Renal cortex interstitium (tissue), 15 donors: Measurements from ENCODE around the gene IL15RA. TPM values are rescaled to one million over a fixed set of nuclear protein-coding genes. Genes with fewer than 3 reads are reported as not detected.

Source experiments
- DNase-seq, 11 donors: peaks; one replicate each; pipeline ENCODE4 v3.0.0-alpha.2; 2013; ENCODE audit warnings: low read depth in 9 of 11, low spot score in 4 of 11; ENCODE audit errors: extremely low read depth in 1 of 11
- long read RNA-seq, 16 experiments: transcript quantifications; one replicate each; lab custom pipeline, GENCODE V29; 2026
- polyA plus RNA-seq, 3 donors: library from polyadenylated mRNA; unstranded; fragments of 120-200 nt; gene quantifications; one replicate each; pipeline ENCODE4 v1.2.1, GENCODE V29; 2013; ENCODE audit not compliant: insufficient read length in 3 of 3

IL15RA gene, protein sequence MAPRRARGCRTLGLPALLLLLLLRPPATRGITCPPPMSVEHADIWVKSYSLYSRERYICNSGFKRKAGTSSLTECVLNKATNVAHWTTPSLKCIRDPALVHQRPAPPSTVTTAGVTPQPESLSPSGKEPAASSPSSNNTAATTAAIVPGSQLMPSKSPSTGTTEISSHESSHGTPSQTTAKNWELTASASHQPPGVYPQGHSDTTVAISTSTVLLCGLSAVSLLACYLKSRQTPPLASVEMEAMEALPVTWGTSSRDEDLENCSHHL
- 1 to 10 TPM; 1.6 to 2.4 (median 1.7) TPM for polyA plus RNA-seq
- long read RNA-seq, donor 1: 0 reads
- long read RNA-seq, donor 2: 0 reads
- long read RNA-seq, donor 3: 0 reads
- long read RNA-seq, donor 4: 0 reads
- long read RNA-seq, donor 5: 0 reads
- long read RNA-seq, donor 6, partial matches to known transcripts: 0 of 1 reads
- long read RNA-seq, donor 6, other reads (novel, unspliced or antisense): 0 of 1 reads
- long read RNA-seq, donor 7: 0 reads
- long read RNA-seq, donor 8: 0 reads
- long read RNA-seq, donor 9: 0 reads
- long read RNA-seq, donor 10: 0 reads
- long read RNA-seq, donor 11: 0 reads
- long read RNA-seq, donor 12: 0 reads
- long read RNA-seq, donor 13: 0 reads
- long read RNA-seq, donor 14: 0 reads
- long read RNA-seq, donor 15: 0 reads
- long read RNA-seq, donor 16, partial matches to known transcripts: 0 of 1 reads
- long read RNA-seq, donor 16, other reads (novel, unspliced or antisense): 0 of 1 reads

DNA sequence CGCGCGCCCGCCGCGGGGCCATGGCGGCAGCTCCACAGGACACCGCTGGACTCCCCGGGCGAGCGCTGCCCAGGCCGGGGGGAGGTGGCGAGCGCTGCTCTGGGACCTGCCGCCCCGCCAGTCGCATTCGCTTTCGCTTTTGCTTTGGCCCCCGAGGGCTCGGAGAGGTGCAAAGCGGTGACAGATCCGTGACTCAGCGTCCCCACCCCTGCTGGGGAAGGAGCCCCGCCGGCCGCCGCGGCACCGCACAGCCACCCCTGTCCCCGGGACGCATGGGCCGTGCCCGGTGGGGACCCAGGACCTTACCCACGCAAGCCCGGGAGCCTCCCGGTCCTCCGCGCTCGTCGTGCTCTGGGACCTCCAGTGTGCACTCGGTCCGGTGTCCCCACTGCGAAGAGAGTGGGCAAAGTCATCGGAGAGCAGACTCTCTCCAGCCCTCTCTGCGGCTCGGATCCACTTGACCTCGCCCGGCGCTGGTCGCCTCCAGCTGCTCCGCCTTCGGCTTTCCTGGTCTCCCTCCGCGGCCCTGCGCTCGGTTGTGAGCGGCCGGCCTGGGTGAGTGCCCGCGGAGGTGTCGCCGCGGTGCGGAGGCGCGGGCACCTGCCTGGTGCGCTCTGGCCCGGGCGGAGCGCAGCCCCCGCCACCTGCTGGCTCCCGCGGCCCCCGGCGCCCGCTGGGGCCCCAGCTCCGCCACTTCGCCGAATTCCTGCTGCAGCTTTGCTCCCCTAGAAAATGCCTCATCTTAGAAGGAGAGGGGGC lies at the start of gene IL15RA:
Gene IL15RA (minus strand): TSS at position 73 of the 759 bp plus-strand sequence. CDS start 51 bp downstream, at position 22.
- DNase-seq: peak in 9 of 11 donors; percentile 29 to 53 (median 36)

DNA sequence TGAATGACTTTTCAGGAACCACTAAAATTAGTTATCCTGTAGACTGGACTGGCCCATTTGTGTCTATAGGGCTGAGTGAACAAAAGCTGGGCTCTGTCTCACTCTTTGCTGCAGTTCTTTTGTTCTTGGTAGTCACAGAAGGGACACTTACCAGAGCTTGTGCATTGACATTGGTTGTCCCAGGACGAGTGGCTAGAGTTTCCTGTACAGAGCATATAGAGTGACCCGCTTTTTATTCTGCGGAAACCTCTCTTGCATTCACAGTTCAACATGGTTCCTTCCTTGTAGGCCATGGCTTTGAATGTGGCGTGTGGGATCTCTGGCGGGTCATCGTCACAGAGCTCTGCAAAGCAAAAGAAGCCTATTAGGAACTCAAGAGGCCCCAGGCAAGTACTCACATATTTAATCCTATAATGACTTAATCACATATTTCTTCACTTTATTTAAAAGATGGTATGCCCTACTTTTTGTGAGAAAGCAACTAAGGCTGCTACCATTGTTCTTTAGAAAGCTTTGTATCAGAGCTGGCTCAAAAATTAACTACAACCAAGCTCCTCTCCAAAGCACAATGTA lies 48.4 kb upstream of the IL15RA start:
- no peak for DNase-seq

DNA sequence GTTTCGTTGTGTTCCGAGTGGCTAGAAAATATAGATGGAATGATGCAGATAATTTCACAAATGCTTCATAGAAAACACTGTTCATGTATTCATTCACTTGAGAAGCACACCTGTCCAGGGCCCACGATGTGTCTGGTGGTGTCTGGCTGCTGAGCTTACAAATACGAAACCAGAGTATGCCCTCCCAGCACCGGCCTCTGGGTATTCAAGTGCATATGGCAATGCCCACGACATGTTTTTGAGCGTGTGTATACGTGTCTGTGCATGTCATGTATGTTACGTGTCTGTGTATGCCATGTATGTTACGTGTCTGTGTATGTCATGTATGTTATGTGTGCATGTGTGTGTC lies 47.0 kb upstream of the IL15RA start:
- DNase-seq: no peak

DNA sequence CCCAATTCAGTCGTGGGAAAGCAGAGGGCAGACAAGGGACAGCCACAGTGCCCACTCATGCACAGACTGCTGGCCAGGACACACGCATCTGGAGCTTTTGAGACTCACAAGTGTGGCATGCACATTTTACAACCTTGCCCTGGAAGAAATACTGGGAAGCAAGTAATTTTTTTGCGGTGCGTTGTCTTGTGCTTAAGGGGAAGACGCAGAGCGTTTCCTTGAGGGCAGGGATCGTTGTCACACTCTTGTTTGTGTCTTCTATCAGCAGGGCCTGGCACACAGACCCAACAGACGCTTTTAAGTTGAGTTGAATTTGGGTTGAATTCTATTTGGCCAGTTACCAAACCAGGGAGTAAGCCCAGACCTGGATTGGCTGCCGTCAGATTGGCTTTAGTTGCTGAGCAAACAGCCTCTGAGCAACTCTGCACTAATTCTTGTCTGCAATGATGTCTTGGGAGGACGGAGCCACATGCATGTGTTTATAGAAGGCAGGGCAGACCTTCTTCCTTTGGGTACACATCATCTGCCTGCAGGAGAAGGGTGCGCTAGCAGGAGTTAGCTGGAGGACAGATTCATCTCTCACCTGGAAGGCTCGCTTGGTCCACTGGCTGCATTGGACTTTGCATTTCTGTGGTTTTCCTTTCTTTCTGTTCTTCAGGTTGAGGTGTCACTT lies 46.5 kb upstream of the IL15RA start:
- no peak for DNase-seq

DNA sequence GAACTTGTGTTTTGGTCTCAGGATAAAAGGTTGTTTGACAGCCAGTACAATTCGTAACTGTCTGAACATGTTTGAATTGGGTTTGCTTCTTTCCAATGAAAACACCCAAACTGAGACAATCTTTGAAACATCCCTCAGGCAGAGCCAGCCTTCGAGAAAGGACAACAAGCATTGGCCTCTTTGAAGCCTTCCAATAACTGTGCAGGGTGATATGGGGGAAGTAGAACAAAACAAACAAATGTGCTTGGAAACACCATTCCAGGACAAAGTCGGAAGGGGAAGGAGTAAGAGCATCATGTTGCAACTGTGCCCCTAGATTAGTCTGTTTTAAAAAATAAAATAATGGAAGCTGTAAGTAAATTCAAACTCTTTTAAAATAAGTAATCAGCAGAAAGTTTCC lies 45.3 kb upstream of the IL15RA start:
- DNase-seq: no peak

DNA sequence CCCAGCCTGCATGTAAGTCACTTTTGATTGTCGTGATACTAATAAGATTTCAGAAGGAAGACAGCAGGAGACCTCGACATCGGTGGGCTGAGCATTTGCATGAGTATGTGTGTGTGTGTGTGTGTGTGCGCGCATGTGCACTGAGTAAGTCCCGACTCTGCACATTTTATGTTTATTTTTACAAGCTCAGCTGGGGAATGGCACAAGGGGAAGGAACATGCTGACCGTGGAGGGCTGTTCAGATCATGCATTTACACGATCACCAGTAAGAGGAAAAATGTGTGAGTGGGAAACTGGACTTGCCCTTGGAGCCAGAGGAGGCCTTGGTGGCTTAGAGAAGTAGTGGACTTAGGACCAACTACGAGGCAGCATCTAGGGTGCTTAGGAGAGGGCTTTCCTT lies 43.5 kb upstream of the IL15RA start:
- no peak for DNase-seq

DNA sequence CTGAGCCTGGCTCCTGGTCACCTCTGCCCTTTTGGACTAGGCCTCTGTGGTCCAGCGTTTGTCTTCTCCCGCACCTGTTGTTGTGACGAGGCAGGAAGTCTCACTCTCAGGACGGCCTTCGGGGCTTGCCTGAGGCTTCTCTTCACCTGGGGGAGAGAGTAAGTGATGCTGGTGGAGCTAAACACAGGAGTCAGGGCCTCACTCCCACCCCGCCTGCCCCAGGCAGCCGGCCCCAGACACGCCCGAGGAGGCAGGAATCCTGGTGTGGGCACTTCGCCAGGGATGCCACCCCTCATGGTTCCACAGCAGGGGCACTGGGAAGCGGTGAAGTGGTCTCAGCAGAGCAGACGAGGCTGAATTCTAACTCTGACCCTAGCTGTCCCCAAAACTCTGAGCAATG lies 42.5 kb upstream of the IL15RA start:
- DNase-seq: no peak

DNA sequence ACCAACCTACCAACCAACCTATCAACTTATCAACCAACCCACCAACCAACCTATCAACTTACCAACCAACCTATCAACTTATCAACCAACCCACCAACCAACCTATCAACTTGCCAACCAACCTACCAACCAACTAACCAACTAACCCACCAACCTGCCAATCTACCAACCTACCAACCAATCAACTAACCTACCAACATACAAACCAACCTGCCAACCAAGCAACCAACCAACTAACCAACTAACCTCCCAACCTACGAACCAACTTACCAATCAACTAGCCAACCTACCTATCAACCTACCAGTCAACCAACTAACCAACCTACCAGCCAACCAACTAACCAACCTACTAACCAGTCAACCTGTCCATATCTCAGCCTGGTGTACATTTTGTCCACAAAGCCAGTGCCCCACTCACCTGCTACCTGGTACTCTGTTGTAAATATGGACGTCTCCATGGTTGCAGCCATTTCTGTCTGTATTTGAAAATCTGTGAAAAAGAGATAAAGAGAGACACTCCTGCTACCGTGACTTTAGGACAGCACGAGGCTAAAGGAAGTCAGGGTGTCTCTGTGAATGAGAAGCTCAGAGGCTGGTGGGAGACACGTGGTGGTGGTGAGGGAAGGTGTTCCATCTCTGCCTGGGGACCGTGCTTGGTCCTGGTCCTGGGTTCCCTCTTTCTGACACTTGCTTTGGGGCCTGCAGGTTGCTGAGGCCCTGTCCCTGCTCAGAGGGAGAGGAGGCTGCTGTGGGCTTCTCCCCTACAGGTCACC lies 41.9 kb upstream of the IL15RA start:
- no peak for DNase-seq

DNA sequence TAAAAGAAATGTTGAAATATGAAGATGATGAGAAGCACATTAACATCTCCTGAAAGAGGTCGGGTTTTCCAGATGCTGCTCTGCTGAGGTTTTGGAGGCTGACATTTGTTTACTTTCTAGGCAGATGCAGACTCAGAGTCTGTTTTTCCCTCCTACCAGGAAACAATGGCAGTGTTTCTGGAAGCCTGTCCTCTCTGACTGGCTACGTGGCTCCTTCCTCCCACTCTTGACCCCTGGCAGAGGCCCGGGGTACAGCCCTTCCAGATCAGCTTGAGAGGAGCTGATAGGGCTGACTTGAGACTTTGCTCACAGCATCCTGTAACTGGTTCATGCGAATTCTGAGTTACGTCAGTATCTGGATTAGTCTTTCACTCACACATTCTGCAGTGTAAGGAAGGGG lies 41.1 kb upstream of the IL15RA start:
- DNase-seq: no peak

DNA sequence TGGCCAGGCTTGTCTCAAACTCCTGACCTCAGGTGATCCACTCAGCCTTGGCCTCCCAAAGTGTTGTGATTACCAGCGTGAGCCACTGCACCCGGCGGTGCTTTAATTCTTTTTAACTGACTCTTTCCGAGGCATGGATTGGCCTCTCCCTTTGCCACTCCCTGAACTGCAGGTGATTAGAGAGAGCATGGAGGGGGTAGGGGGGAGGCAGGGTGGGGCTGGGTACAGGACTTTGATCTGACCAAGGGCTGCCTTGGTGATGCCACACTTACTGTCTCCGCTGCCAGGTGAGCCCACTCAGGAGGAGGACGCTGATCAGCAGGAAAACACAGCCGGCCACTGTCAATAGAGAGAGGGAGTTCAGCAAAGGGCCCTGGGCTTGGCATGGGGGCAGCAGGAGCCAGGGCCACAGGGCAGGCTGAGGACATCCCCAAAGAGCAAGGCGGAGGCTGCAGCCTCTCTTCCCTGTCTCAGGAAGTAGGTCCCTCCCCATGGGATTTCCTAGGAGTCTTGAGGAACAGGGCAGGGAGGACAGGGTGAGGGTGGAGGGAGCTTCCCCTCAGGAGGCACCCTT lies 40.5 kb upstream of the IL15RA start:
- DNase-seq: no peak

DNA sequence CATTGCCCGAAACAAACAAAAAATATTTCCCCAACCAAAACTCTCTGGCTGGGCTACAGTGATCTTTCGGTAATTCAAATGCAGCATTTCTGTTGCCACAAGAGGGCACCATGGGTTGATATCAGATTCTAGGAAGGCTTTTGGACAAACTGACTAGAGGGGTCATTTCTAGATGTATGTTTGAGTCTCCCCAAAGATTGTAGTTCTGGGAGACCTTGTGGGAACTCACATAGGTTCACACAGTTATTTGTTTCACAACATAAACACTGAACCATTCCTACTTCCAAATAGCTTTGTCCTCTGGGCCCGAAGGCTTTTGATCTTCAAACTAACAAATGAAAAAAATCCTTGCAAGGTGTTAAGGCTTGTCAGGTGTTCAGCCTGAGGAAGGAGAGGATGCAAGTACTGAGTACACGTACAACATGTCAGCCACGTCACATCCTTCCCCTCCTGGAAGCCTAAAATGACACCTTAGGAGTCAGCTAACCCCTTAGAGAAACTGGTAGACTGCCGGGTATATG lies 37.0 kb upstream of the IL15RA start:
- peak in 9 of 11 donors; percentile 9 to 22 (median 18) for DNase-seq

DNA sequence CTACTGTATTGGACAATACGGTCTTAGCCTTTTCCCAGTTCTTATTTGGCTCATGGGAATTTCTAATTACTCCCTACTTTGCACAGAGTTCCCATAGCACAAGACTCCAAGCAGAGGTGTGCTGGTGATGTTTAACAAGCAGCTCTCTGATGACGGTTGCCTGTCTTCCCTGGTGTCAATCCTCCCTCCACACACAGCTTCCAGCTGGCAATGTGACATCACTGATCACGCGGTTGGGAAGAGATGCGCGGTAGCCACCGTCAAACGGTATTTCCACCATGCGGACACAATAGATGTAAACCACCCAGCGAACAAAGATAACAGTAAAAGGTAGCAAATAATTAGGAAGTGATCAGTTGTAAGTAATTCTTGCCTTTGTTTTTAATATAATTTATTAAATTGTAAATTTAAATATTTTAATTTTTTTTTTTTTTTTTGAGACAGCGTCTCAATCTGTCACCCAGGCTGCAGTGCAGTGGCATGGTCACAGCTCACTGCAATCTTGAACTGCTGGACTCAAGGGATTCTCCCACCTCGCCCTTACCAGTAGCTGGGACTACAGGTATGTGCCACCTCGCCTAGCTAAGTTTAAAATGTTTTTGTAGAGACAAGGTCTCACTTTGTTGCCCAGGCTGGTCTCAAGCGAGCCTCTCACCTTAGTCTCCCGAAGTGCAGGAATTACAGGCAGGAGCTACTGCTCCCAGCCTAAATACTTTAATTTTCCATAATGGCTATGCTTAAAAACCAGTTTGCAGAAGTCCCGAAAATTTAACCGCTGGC lies 36.3 kb upstream of the IL15RA start:
- no peak for DNase-seq

DNA sequence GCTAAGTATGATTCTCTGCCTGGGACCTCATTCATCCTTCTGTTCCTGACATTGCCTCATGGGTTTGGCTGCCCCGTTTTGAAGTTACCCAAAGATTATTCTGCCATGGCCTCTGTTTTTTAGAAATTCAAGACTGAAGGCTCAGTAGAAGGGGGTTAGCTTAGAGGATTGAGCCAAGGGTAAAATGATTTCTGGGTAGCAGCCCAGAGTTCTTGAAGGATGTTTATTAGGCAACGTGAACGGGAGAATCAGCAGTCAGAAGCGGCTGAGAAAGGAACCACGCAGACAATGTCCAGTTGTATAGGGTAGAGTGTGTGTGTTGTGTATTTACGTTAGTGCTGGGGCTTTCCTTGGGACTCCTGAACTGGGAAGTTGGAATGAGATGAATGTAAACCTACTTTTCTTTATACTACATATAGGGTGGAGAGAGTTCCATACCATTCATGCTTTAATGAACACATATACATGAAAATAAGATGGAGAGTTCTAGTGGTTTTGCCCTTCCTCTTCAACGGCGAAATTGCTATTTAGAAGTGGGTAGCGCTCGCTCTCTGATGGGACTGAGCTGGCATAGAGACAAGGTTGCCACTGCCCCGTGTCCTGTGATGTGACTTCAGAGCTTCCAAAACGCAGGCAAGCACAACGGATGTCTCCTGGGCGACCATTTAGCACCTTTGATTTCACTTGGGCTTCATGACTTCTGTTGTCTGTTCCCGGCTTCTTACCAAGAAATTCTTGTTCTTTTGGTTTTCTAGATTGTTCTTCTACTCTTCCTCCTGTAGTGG lies 35.0 kb upstream of the IL15RA start:
- no peak for DNase-seq

DNA sequence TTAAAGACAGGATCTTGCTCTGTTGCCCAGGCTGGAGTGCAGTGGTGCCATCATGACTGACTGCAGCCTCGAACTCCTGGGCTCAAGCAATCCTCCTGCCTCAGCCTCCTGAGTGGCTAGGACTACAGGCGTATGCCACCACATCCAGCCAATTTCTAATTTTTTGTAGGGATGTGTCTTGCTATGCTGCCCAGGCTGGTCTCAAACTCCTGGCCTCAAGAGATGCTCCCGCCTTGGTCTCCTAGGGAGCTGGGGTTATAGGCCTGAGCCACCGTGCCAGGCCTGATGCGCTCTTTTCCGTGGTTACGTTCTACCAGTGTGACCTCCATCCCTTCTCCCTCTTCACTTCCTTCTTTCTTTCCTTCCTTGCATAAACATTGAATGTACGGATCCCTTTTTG lies 34.2 kb upstream of the IL15RA start:
- no peak for DNase-seq

DNA sequence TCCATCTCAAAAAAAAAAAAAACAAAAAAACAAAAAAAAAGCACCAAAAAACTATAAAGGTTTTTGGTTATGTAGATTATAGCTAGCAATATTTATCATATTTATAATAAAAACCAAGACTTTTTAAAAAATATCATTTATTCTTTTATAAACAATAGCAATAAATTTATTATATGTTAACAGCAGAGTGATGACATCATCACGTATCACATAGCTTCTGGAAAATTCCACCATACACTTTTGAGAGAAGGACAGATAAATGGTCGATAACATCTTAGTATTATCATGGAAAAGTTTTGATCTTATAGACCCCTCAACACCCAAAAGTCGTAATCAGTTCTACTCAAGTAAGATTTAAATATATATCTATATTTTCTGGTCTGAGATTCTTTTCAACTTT lies 33.2 kb upstream of the IL15RA start:
- DNase-seq: no peak

DNA sequence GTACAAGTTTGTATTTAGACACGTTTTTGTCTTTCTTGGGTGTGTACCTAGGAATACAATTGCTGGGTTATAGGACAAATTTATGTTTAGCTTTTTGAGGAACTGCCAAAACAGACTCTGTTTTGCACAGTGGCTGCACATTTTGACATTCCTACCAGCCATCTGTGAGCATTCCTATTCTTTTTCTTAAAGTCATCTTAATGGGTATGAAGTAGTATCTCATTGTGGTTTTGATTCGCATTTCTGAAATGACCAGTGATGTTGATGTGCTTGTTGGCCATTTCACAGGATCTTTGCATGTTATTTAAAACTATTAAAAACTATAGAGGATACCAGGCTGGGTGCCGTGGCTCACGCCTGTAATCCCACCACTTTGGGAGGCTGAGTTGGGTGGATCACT lies 32.6 kb upstream of the IL15RA start:
- DNase-seq: no peak
